Keratinocyte (primary cell): ENCODE data around the gene ZNF446.

Experiments
- CTCF ChIP-seq, 3 experiments: IDR thresholded peaks in 1 of 3; conservative IDR thresholded peaks in 1 of 3; optimal IDR thresholded peaks in 1 of 3; 2 replicates in 2 of 3; 3 replicates in 1 of 3; pipeline versions ENCODE3 to v1.5.1; 2011; ENCODE audit warnings: low read length in 3 of 3, mild to moderate bottlenecking in 3 of 3, moderate library complexity in 2 of 3, control low read depth in 1 of 3, inconsistent platforms in 1 of 3; ENCODE audit not compliant: insufficient read depth in 2 of 3; ENCODE audit errors: extremely low read depth in 1 of 3
- EZH2 ChIP-seq: IDR thresholded peaks from one replicate; pipeline ENCODE4 v1.6.1; 2012; ENCODE audit warnings: inconsistent platforms, mild to moderate bottlenecking, low read length, moderate library complexity

GRCh38 chr19:58455306-58455705 lies 20.8 kb upstream of the ZNF446 start:
- TF ChIP-seq CTCF (optimal IDR thresholded peaks at IDR 0.05 in 1 of 3, IDR thresholded peaks at IDR 0.05 in 1 of 3, conservative IDR thresholded peaks at IDR 0.05 in 1 of 3; ENCODE audit: extremely low read depth in 1 of 3, insufficient read depth in 2 of 3, low read length in 3 of 3) (no peak), EZH2 (no peak)
